Epidermal melanocyte (primary cell): ENCODE measurements around the gene CLEC9A.

Source experiments
- DNase-seq: peaks from one replicate; pipeline ENCODE4 v3.0.0; 2011; ENCODE audit warnings: low spot score; ENCODE audit not compliant: insufficient read length

Gene CLEC9A

GRCh38 chr12:10110256-10110844 is 79.9 kb downstream of the CLEC9A start:
- no peak for DNase-seq

- DNase-seq: no peak
Observed at GRCh38 chr12:10111451-10111850, 81.0 kb downstream of the CLEC9A start.

- no peak for DNase-seq
Observed at GRCh38 chr12:10113075-10113474, 82.6 kb downstream of the CLEC9A start.

GRCh38 chr12:10113920-10114319 is 83.4 kb downstream of the CLEC9A start:
- no peak for DNase-seq

GRCh38 chr12:10115311-10115710 is 84.8 kb downstream of the CLEC9A start:
- no peak for DNase-seq
